ENCODE results near the gene TSEN34. TPM values are rescaled to one million over a fixed set of nuclear protein-coding genes. Genes with fewer than 3 reads are reported as not detected.
"Not testable (repeated sequence)": the region's sequence is repeated elsewhere in the genome, so short reads cannot be mapped to it uniquely, and the experiment has no call there.

TSEN34 gene
- total RNA-seq, 2 experiments from 2014 or later = 8.0 to 8.5 TPM

GRCh38 chr19:54207983-54208783 is 17.1 kb downstream of the TSEN34 start:
- Mint-ChIP-seq H3K27me3 (ENCODE audit: low read depth) (no peaks in the 10 kb centered on the region), H3K4me1 (ENCODE audit: low read depth) (peaks cover 83% of the 10 kb centered on the region), H3K9me3 (no peaks in the 10 kb centered on the region), H3K36me3 (ENCODE audit: low read depth) (peaks cover 73% of the 10 kb centered on the region), H3K27ac (peak overlapping the region; percentile 85), H3K4me3 (peak overlapping the region; percentile 49)
- CTCF ChIA-PET = interaction anchor here (0.9 to 1.7 kb wide), 3 partner anchors 18 to 340 kb away, joined by 3 to 7 read pairs (median 4); no protein-coding TSS in a partner anchor
- peak; percentile 80 for DNase-seq
- intact Hi-C loops (cut with micrococcal nuclease) = loop anchor here (1.0 to 5.0 kb wide), 3 partner anchors 8 to 341 kb away; partner anchors contain the start of genes MYADM, RPS9 and TSEN34

- Mint-ChIP-seq H3K4me3 (no peak overlapping the region), H3K27me3 (ENCODE audit: low read depth) (no peaks in the 10 kb centered on the region), H3K27ac (peak overlapping the region; percentile 85), H3K9me3 (no peaks in the 10 kb centered on the region), H3K4me1 (ENCODE audit: low read depth) (peaks cover 78% of the 10 kb centered on the region), H3K36me3 (ENCODE audit: low read depth) (peaks cover 71% of the 10 kb centered on the region)
- no peak for DNase-seq
- CTCF ChIA-PET = interaction anchor here (0.9 kb wide), 1 partner anchor 340 kb away, joined by 4 read pairs; no protein-coding TSS in a partner anchor
- intact Hi-C loops (cut with micrococcal nuclease) = loop anchor here (1.0 to 5.0 kb wide), 3 partner anchors 8 to 341 kb away; partner anchors contain the start of genes MYADM, RPS9 and TSEN34
These were observed 17.6 kb downstream of the TSEN34 start for GRCh38 chr19:54208784-54209057.

DNA sequence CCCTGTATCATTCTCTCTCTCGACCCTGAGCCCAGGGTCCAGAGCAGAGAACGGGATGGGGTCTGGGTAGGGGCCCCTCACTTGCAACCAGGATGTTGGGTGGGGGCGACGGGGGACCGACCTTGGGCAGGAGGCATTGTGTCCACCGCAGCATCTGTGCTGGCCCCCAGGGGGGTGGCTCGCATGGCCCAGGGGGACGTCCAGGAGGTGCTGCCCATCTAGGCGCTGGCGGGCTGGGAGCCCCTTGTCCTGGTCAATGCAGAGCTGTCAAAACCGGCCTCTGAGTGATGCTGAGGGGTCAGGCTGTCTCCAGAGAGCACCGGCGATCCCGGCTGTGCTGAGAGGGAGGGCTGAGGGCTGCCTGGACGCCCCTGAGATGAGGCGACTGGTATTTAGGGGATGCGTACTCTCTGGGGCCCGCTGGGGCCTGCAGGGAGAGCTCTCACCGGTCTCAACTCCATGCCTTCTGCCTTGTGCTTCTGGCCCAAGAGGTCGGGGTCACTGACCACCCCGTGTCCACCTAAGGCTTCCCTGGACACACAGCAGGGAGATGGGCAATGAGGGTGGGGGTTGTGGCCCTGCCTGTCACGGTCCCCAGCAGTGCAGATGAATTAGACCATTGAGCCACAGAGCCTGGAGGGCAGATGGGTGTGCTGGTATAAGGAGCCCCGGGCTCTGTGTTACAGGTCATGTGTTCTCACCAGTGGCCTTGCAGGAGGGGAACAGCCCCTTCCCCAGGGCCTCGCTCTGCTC is 18.1 kb downstream of the TSEN34 start:
- Mint-ChIP-seq H3K27me3 (ENCODE audit: low read depth) (no peaks in the 10 kb centered on the region), H3K36me3 (ENCODE audit: low read depth) (peaks cover 67% of the 10 kb centered on the region), H3K9me3 (no peaks in the 10 kb centered on the region), H3K4me3 (no peak overlapping the region), H3K4me1 (ENCODE audit: low read depth) (peaks cover 72% of the 10 kb centered on the region), H3K27ac (peak overlapping the region; percentile 85)
- no peak for DNase-seq
- CTCF ChIA-PET = interaction anchor here (0.9 kb wide), 1 partner anchor 341 kb away, joined by 4 read pairs; no protein-coding TSS in a partner anchor
- intact Hi-C loops (cut with micrococcal nuclease) = loop anchor here (2.0 to 5.0 kb wide), 2 partner anchors 18 to 342 kb away; partner anchors contain the start of genes MYADM and TSEN34

DNA sequence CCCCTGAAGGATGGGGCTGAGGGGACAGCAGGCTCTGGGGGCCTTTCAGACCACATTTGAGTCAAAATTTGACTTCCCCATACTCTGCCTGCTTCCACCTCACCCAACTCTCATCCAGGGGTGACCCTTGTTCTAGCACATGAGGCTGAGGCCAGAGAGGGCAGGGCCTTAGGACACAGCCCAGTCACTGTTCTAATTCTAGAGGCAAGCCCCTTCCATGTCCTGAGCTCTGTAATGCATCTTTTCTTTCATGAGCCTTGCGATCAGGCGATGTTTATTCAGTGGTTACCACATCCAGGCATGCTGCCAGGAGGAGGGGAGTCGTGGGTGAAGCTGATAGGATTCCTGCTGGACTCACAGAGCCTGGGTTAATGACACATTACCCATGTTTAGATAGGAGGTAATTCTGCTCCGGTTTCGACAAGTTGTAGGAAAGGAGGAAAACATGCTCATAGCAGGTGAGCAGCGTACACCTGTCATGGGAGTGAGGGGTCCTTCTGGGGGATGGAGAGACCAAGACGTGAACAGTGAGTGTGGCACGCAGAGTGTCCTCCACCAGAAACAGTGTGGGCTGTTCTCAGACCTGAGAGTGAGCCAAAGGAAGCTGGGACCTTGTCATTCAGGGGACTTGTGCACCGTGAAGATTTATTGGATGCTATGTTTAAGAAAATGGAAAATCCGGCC is 18.8 kb downstream of the TSEN34 start:
- intact Hi-C loops (cut with micrococcal nuclease) = loop anchor here (2.0 to 5.0 kb wide), 2 partner anchors 19 to 343 kb away; partner anchors contain the start of genes MYADM and TSEN34
- peaks cover 61% of the 10 kb centered on the region for H3K36me3 Mint-ChIP-seq (ENCODE audit: low read depth)
- H3K27ac Mint-ChIP-seq = peak overlapping the region; percentile 73
- DNase-seq = no peak
- no peak overlapping the region for H3K4me3 Mint-ChIP-seq
- CTCF ChIA-PET = interaction anchor here (0.7 kb wide), 1 partner anchor 98 kb away, joined by 7 read pairs; no protein-coding TSS in a partner anchor
- no peaks in the 10 kb centered on the region for H3K9me3 Mint-ChIP-seq
- H3K4me1 Mint-ChIP-seq (ENCODE audit: low read depth) = peaks cover 65% of the 10 kb centered on the region
- H3K27me3 Mint-ChIP-seq (ENCODE audit: low read depth) = no peaks in the 10 kb centered on the region

DNA sequence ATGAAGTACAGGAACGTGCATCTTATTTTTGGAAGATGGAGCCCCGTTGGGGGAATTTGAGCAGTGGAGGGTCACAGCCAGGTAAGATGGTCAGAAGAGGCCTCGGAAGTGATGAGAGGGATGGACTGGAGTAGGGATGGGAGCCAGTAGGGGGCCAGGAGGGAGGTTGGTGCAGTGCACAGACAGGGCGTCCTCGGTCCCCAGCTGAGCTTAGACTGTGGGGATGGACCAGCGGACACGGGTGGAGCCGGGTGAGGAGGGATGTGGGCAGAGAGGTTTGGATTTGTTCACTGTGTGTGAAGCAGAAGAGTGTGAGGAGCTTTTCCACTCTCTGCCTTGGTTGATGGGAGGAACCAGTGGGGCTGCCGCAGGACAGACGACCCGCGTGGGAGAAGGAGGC is 20.1 kb downstream of the TSEN34 start:
- Mint-ChIP-seq H3K4me1 (ENCODE audit: low read depth) (peaks cover 52% of the 10 kb centered on the region), H3K9me3 (no peaks in the 10 kb centered on the region), H3K27me3 (ENCODE audit: low read depth) (no peaks in the 10 kb centered on the region), H3K4me3 (no peak overlapping the region), H3K36me3 (ENCODE audit: low read depth) (peaks cover 54% of the 10 kb centered on the region), H3K27ac (peak overlapping the region; percentile 42)
- intact Hi-C loops (cut with micrococcal nuclease) = no loop called here
- no peak for DNase-seq
- CTCF ChIA-PET = no interaction called here

- H3K27me3 Mint-ChIP-seq (ENCODE audit: low read depth); CTCF ChIA-PET; DNase-seq; intact Hi-C loops (cut with micrococcal nuclease); H3K9me3 Mint-ChIP-seq; H3K4me3 Mint-ChIP-seq: not testable (repeated sequence)
- H3K27ac Mint-ChIP-seq = peak overlapping the region; percentile 46
- peaks cover 33% of the 10 kb centered on the region for H3K36me3 Mint-ChIP-seq (ENCODE audit: low read depth)
- H3K4me1 Mint-ChIP-seq (ENCODE audit: low read depth) = peaks cover 23% of the 10 kb centered on the region
These were observed 23.1 kb downstream of the TSEN34 start for GRCh38 chr19:54214217-54214616.

GRCh38 chr19:54214734-54215133 is 23.6 kb downstream of the TSEN34 start:
- H3K4me3 Mint-ChIP-seq; H3K27me3 Mint-ChIP-seq (ENCODE audit: low read depth); CTCF ChIA-PET; H3K9me3 Mint-ChIP-seq; DNase-seq; H3K27ac Mint-ChIP-seq; intact Hi-C loops (cut with micrococcal nuclease): not testable (repeated sequence)
- Mint-ChIP-seq H3K4me1 (ENCODE audit: low read depth) (peaks cover 17% of the 10 kb centered on the region), H3K36me3 (ENCODE audit: low read depth) (peaks cover 33% of the 10 kb centered on the region)

DNA sequence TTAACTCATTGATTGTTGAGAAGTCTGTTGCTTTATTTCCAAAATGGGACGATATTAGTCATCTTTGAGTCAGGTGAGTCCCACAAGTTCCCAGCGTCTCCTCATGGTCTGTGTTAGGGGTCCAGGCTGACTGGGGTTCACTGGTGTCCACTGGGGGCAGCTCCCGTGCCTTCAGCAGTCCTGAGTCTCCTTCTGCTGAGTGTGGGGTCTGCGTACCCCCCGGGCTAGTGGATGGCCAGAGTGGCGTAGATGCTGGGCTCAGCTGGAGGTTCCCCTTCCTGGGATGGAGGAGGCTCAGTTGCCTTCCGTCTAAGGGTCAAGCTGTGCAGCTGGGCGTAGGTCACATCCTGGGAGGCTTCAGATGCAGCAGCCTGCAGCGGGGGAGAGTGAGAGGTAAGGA is 25.8 kb downstream of the TSEN34 start:
- Mint-ChIP-seq H3K27ac (no peak overlapping the region), H3K4me1 (ENCODE audit: low read depth) (peaks cover 4% of the 10 kb centered on the region), H3K4me3 (no peak overlapping the region), H3K9me3 (no peaks in the 10 kb centered on the region), H3K36me3 (ENCODE audit: low read depth) (peaks cover 16% of the 10 kb centered on the region), H3K27me3 (ENCODE audit: low read depth) (no peaks in the 10 kb centered on the region)
- intact Hi-C loops (cut with micrococcal nuclease) = no loop called here
- DNase-seq = no peak
- CTCF ChIA-PET = interaction anchor here (1.1 kb wide), 1 partner anchor 49 kb away, joined by 4 read pairs; no protein-coding TSS in a partner anchor

- H3K4me1 Mint-ChIP-seq (ENCODE audit: low read depth); H3K27me3 Mint-ChIP-seq (ENCODE audit: low read depth); H3K27ac Mint-ChIP-seq; DNase-seq; intact Hi-C loops (cut with micrococcal nuclease); H3K4me3 Mint-ChIP-seq; H3K9me3 Mint-ChIP-seq: not testable (repeated sequence)
- CTCF ChIA-PET = interaction anchor here (1.1 kb wide), 1 partner anchor 48 kb away, joined by 4 read pairs; no protein-coding TSS in a partner anchor
- H3K36me3 Mint-ChIP-seq (ENCODE audit: low read depth) = peaks cover 16% of the 10 kb centered on the region
These were observed 26.6 kb downstream of the TSEN34 start for GRCh38 chr19:54217517-54218247.

GRCh38 chr19:54218259-54218658 is 27.2 kb downstream of the TSEN34 start:
- intact Hi-C loops (cut with micrococcal nuclease) = no loop called here
- H3K27ac Mint-ChIP-seq = no peak overlapping the region
- CTCF ChIA-PET = no interaction called here
- no peak for DNase-seq
- H3K36me3 Mint-ChIP-seq (ENCODE audit: low read depth) = peaks cover 12% of the 10 kb centered on the region
- H3K4me3 Mint-ChIP-seq = no peak overlapping the region
- peaks cover 4% of the 10 kb centered on the region for H3K4me1 Mint-ChIP-seq (ENCODE audit: low read depth)
- no peaks in the 10 kb centered on the region for H3K9me3 Mint-ChIP-seq
- H3K27me3 Mint-ChIP-seq (ENCODE audit: low read depth) = peaks cover 2% of the 10 kb centered on the region

DNA sequence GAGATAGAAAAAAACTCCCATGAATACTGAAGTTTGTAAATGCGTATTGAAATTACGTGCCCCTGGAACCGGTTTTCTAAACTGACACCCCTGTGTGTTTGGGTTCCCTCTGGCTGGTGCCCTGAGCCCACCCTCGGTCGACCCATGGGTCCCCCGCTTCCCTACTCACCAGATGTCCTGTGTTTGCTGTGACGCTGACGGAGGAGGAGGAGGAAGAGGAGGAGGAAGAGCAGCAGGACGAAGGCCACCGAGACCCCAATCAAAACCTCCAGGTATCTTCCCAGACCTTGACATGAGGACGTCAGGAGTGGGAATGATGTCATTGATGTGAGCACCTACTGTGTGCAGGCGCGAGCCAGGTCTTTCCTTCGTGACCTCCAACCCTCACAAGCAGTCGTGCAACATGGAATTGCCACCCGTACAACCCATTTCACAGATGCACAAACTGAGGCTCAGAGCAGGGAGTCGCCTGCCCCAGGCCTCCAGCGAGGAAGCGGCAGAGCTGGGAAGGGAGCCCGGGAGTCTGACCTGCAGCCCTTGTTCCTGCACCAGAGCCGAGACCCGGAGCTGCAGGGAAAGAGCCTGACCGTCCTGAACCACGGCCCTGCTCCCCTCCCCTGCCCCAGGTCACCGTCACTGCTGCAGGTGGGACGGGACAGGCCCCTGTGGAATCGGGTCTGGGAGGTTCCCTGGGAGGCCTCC is 28.0 kb downstream of the TSEN34 start:
- Mint-ChIP-seq H3K9me3 (no peaks in the 10 kb centered on the region), H3K4me3 (no peak overlapping the region), H3K27me3 (ENCODE audit: low read depth) (peaks cover 5% of the 10 kb centered on the region), H3K36me3 (ENCODE audit: low read depth) (peaks cover 10% of the 10 kb centered on the region), H3K4me1 (ENCODE audit: low read depth) (peaks cover 8% of the 10 kb centered on the region), H3K27ac (no peak overlapping the region)
- intact Hi-C loops (cut with micrococcal nuclease) = no loop called here
- CTCF ChIA-PET = no interaction called here
- DNase-seq = no peak
